HG02840 (cell line): ENCODE data around the gene SLC4A1.
"Not testable (repeated sequence)": the region's sequence is repeated elsewhere in the genome, so short reads cannot be mapped to it uniquely, and the experiment has no call there.

Experiments
- ATAC-seq: cut with Tn5 transposase; IDR thresholded peaks from one replicate; pipeline ENCODE4 v1.9.1; 2021; ENCODE audit warnings: mild to moderate bottlenecking, moderate library complexity, moderate number of reproducible peaks; ENCODE audit not compliant: unreplicated experiment, low FRiP score

Gene SLC4A1

DNA sequence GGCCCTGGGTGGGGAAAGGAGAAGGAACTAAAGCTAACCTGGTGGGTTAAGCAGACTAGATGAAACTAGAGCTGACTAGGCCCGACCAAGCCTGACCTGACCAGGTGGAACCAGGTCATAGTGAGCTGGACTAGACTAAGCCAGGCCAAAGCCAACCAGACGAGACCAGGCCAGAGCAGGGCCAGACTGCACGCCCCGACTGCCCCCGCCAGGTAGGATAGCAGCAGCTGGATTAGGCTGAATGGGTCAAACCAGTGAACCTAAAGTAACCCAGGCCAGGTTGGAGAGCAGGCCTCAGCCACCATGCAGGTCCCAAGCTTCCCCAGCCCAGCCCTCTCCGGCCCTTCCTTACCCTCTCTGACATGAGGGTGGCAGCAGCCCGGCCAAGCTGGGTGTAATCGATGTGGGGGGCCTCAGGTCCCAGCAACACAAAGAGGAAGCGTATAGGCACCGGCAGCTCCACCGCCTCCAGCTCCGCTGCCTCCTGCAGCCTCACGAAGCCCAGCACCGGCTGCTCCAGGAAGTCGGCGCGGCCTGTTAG is 9.1 kb downstream of the SLC4A1 start:
- no peak for ATAC-seq

GRCh38 chr17:44257815-44258760 is 9.8 kb downstream of the SLC4A1 start:
- ATAC-seq, result no peak

GRCh38 chr17:44256671-44257070 is 11.3 kb downstream of the SLC4A1 start:
- no peak for ATAC-seq

- ATAC-seq, result no peak
Observed at GRCh38 chr17:44255915-44256314, 12.0 kb downstream of the SLC4A1 start.

DNA sequence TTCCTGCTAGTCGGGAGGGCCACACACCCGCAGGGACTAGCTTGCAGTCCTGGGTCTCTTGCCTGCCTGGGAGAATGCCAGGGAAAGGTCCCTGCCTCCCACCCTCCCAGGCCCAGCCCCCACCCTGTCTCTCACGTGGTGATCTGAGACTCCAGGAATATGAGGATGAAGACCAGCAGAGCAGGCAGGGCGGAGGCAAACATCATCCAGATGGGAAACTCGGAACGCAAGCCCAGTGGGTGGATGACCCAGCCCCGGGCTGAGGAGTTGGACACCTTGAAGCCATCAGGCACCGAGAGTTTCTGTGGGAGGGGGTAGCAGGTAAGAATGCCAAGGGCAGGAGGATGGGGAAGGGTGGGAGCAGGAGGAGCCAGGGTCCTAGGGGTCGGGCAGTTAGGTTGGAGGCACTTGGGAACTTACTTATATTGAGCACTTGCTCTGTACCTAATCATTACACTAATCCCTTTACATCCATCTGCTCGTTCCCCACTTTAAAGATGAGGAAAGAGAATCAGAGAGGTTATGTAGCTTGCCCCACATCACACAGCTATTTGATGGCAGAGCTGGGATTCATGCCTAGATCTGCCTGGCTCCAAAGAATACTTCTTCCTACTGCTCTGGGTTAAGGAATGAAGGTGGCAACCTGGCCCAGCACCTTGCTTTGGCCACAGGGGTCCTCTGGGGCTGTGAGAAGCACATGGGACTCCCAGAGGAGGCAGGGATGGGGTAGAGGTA is 13.4 kb downstream of the SLC4A1 start:
- ATAC-seq, result no peak

GRCh38 chr17:44253006-44253405 is 14.9 kb downstream of the SLC4A1 start:
- ATAC-seq, result no peak

DNA sequence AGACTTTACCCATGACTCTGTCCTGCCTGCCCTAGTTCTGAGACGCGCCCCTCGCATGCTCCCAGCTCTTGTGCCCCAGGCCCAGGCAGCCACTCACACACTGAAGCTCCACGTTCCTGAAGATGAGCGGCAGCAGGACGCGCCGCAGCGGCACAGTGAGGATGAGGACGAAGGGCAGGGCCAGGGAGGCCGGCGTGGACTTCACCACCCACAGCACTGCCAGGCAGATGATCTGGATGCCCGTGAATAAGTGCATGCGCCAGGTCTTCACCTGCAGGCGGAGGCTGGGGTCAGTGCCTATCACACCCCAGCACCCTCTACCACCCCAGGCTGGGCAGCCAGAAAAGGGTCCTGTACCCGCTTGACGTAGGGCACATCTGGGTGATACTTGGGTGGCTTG is 16.9 kb downstream of the SLC4A1 start:
- ATAC-seq, result no peak

- ATAC-seq, result no peak
Observed at GRCh38 chr17:44249501-44250246, 18.3 kb downstream of the SLC4A1 start.

GRCh38 chr17:44247876-44248736 is 19.8 kb downstream of the SLC4A1 start:
- no peak for ATAC-seq

DNA sequence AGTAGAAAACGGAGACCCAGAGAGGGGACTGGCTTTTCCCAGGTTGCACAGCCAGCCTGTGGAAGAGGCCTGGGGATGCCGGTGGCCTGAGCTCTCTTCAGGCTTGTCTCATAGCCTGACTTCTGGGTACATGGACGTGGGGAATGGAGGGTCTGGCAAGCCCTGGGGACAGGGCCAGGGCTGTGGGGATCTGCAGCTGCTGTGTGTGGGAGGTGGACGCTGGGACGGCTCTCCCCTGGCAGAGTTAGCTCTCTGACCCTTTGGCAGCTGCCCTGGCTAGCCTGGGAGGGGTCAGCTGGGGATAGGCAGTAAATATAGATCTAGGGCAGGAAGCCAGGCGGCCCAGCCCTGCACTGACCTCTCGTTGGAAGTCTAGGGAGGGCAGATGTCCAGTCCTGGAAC is 20.5 kb downstream of the SLC4A1 start:
- ATAC-seq, result no peak

DNA sequence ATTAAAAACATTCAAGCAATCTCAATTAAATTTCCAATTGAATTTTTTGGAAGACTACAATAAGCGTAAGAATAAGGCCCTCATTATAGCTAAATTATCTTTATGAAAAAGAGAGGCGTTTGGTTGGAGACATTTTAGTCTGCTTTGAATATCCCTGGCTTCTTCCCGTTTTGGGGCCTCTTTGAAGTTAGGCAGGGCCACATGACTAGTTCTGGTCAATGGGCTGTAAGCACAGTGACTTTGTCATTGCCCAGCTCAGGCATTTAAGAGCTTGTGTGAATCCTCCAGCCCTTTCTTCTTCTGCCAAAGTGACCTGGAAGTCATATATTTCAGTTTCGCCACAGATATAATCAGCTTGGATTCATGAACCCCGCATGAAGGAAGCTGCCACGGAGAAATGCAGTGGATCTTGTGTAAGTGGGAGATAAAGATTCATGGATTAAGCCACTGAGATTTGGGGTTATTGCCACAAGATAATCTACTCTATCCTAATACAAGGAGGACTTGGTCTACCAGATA is 26.8 kb downstream of the SLC4A1 start:
- no peak for ATAC-seq

- ATAC-seq, result not testable (repeated sequence)
Observed at GRCh38 chr17:44237886-44238285, 30.0 kb downstream of the SLC4A1 start.

DNA sequence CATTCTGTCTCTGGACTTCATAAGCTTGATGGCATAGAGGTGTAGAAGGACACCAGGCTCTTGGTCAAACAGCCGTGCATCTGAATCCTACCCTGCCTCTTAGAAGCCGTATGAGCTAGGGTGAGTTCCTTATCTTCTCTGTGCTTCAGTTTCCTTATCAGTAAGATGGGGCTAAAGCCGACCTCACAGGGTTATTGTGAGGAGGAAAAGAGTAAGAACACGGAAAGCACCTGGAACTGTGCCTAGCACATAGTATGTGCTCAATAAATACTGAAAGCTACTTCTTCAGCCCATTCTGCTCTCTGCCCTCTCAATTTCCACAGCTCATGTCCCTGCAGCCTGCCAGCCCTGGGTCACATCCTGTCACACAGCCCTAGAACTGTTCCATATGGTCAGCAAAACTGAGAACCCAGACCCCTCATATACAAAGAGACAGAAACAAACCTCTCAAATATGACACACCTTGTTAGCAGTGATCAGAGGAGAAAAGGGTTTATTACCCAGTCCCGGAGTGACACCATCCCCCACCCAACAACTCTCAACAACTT is 31.4 kb downstream of the SLC4A1 start:
- ATAC-seq, result no peak

GRCh38 chr17:44235583-44235936 is 32.4 kb downstream of the SLC4A1 start:
- no peak for ATAC-seq

- ATAC-seq, result no peak
Observed at GRCh38 chr17:44233582-44233981, 34.4 kb downstream of the SLC4A1 start.

DNA sequence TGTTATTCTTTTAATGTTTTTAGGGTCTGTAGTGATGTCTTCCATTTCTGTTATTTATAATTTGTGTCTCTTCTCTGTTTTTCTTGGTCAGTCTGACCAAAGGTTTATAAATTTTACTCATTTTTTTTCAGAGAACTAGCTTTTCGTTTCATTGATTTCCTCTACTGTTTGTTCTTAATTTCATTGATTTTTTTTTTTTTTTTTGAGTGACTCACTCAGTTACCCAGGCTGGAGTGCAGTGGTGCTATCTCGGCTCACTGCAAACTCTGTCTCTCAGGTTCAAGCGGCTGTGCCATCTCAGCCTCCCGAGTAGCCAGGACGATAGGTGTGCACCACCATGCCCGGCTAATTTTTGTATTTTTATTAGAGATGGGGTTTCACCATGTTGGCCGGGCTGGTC is 35.9 kb downstream of the SLC4A1 start:
- ATAC-seq, result no peak

- no peak for ATAC-seq
Observed at GRCh38 chr17:44230140-44230539, 37.8 kb downstream of the SLC4A1 start.

- ATAC-seq, result no peak
Observed at GRCh38 chr17:44229090-44229489, 38.8 kb downstream of the SLC4A1 start.

GRCh38 chr17:44223541-44224071 is 44.3 kb downstream of the SLC4A1 start:
- no peak for ATAC-seq
